ENCODE results near the gene ANKS3. TPM values are rescaled to one million over a fixed set of nuclear protein-coding genes. Genes with fewer than 3 reads are reported as not detected.
"Not testable (repeated sequence)": the region's sequence is repeated elsewhere in the genome, so short reads cannot be mapped to it uniquely, and the experiment has no call there.

ANKS3 gene
- total RNA-seq, 1 donor from 2014 or later: 15.9 TPM

- intact Hi-C loops (cut with micrococcal nuclease): no loop called here
These were observed 21.6 kb upstream of the ANKS3 start for GRCh38 chr16:4755687-4756086.

GRCh38 chr16:4754865-4755264 is 20.8 kb upstream of the ANKS3 start:
- intact Hi-C loops (cut with micrococcal nuclease): no loop called here

- intact Hi-C loops (cut with micrococcal nuclease): no loop called here
These were observed 19.2 kb upstream of the ANKS3 start for GRCh38 chr16:4753227-4753626.

GRCh38 chr16:4752351-4753100 is 18.5 kb upstream of the ANKS3 start:
- intact Hi-C loops (cut with micrococcal nuclease): no loop called here

- intact Hi-C loops (cut with micrococcal nuclease): no loop called here
These were observed 16.8 kb upstream of the ANKS3 start for GRCh38 chr16:4750896-4751295.

GRCh38 chr16:4749700-4750257 is 15.7 kb upstream of the ANKS3 start:
- intact Hi-C loops (cut with micrococcal nuclease): no loop called here

- intact Hi-C loops (cut with micrococcal nuclease): no loop called here
These were observed 14.8 kb upstream of the ANKS3 start for GRCh38 chr16:4748682-4749411.

- intact Hi-C loops (cut with micrococcal nuclease): no loop called here
These were observed 14.0 kb upstream of the ANKS3 start for GRCh38 chr16:4747906-4748681.

GRCh38 chr16:4746991-4747574 is 13.0 kb upstream of the ANKS3 start:
- intact Hi-C loops (cut with micrococcal nuclease): no loop called here

GRCh38 chr16:4746215-4746614 is 12.1 kb upstream of the ANKS3 start:
- intact Hi-C loops (cut with micrococcal nuclease): no loop called here

GRCh38 chr16:4745274-4745569 is 11.2 kb upstream of the ANKS3 start:
- intact Hi-C loops (cut with micrococcal nuclease): no loop called here

GRCh38 chr16:4744555-4745273 is 10.6 kb upstream of the ANKS3 start:
- intact Hi-C loops (cut with micrococcal nuclease): no loop called here

GRCh38 chr16:4743226-4743878 is 9.3 kb upstream of the ANKS3 start:
- intact Hi-C loops (cut with micrococcal nuclease): no loop called here

GRCh38 chr16:4738370-4738769 is 4.3 kb upstream of the ANKS3 start:
- intact Hi-C loops (cut with micrococcal nuclease): not testable (repeated sequence)

- intact Hi-C loops (cut with micrococcal nuclease): no loop called here
These were observed 3.5 kb upstream of the ANKS3 start for GRCh38 chr16:4737545-4737944.

- intact Hi-C loops (cut with micrococcal nuclease): no loop called here
These were observed 2.5 kb upstream of the ANKS3 start for GRCh38 chr16:4736546-4736945.

- intact Hi-C loops (cut with micrococcal nuclease): loop anchor here (1.0 to 2.0 kb wide), 7 partner anchors 33 to 223 kb away; partner anchors contain the start of genes GLYR1, MGRN1, NUDT16L1 and ROGDI
These were observed 862 bp upstream of the ANKS3 start for GRCh38 chr16:4734730-4735535.

GRCh38 chr16:4733747-4734062 is 366 bp downstream of the ANKS3 start:
- intact Hi-C loops (cut with micrococcal nuclease): loop anchor here (1.0 to 2.0 kb wide), 7 partner anchors 35 to 225 kb away; partner anchors contain the start of genes GLYR1, MGRN1, NUDT16L1 and ROGDI

- intact Hi-C loops (cut with micrococcal nuclease): no loop called here
These were observed 794 bp downstream of the ANKS3 start for GRCh38 chr16:4733211-4733742.

Data from T-helper 2 cell treated with Interferon-gamma antibody and Interleukin-4, amounts not matched to agents 100 ng/mL and 5 ng/mL, for 36 hours (primary cell).